Measurements from ENCODE around the gene SECTM1.

The SECTM1 gene

DNA sequence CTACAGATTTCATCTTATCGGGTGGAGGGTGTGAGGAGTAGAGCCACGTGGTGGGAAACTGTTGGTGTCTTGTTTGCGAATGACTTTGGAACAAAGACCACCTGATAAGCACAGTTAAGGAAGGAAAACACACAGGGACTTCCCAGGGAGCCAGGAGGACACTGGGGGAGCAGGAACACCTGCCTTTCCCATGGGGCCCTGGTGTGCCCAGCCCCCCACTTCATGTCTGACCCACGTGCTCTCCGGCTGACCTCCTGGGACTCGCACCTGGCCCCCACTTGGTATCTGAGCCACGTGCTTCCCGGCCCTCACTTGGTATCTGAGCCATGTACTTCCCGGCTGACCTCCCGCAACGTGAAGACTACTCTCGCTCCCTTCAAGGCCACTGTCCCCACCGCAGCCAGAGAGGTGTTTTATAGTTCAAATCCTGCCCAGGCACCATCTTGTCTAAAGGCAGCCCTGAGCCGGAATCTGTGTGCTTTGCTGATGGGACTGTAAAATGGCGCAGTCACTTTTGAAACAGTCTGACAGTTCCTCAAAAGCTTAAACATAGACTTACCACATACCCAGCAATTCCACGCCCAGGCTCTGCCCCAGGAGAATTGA is 54.7 kb downstream of the SECTM1 start:
- POLR2A ChIA-PET = no interaction called here
- TF ChIP-seq, protein P1, sequence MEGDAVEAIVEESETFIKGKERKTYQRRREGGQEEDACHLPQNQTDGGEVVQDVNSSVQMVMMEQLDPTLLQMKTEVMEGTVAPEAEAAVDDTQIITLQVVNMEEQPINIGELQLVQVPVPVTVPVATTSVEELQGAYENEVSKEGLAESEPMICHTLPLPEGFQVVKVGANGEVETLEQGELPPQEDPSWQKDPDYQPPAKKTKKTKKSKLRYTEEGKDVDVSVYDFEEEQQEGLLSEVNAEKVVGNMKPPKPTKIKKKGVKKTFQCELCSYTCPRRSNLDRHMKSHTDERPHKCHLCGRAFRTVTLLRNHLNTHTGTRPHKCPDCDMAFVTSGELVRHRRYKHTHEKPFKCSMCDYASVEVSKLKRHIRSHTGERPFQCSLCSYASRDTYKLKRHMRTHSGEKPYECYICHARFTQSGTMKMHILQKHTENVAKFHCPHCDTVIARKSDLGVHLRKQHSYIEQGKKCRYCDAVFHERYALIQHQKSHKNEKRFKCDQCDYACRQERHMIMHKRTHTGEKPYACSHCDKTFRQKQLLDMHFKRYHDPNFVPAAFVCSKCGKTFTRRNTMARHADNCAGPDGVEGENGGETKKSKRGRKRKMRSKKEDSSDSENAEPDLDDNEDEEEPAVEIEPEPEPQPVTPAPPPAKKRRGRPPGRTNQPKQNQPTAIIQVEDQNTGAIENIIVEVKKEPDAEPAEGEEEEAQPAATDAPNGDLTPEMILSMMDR (IDR thresholded peaks at IDR 0.05; ENCODE audit: control extremely low read depth, extremely low read depth, low read depth, missing control alignments) = no peak
- no peak for DNase-seq (ENCODE audit: extremely low spot score)
- CTCF ChIA-PET = interaction anchor here (1.4 kb wide), 1 partner anchor 9 kb away, joined by 3 read pairs; no protein-coding TSS in a partner anchor

DNA sequence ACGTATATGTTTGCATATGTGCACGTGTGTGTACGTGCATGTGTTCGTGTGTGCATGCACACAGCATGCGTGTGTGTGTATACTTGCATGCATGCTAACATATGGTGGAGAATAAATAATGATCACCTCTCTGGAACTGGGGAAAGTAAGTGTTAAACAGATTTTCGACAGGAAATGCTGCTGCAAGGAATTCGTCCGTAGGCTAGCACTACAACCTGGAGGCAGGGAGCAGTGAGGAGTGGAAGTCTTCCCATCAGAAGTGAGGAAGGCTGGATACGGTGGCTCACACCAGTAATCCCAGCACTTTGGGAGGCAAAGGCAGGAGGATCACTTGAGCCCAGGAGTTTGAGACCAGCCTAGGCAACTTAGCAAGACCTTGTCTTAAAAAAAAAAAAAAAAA is 55.3 kb downstream of the SECTM1 start:
- ChIA-PET CTCF (interaction anchor here (0.9 kb wide), 1 partner anchor 9 kb away, joined by 3 read pairs; no protein-coding TSS in a partner anchor), POLR2A (no interaction called here)
- TF ChIP-seq, protein P1 (IDR thresholded peaks at IDR 0.05; ENCODE audit: control extremely low read depth, extremely low read depth, low read depth, missing control alignments) = no peak

DNA sequence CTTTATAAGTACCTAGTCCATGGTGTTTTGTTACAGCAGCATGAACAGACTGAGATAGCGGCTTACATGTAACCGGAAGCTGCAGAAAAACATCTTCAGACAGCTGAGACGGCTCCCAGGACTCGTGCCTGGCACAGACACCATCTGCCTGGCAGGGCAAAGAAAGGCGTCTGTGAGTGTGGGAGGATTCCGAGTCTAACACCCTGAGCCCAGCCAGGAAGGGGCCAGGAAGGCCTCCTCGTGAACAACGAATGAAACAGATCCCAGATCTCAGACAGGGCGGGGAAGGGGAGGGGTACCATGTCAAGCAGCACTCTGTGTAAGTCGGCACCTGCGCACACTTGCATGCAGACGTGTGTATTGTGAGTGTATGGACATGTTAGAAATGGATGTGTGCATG is 55.7 kb downstream of the SECTM1 start:
- TF ChIP-seq, protein P1 (IDR thresholded peaks at IDR 0.05; ENCODE audit: control extremely low read depth, extremely low read depth, low read depth, missing control alignments) = no peak
- ChIA-PET CTCF (interaction anchor here (0.9 kb wide), 1 partner anchor 10 kb away, joined by 3 read pairs; no protein-coding TSS in a partner anchor), POLR2A (no interaction called here)
- no peak for DNase-seq (ENCODE audit: extremely low spot score)

More for the DNA sequence above, 55.3 kb downstream of the SECTM1 start:
- no peak for DNase-seq (ENCODE audit: extremely low spot score)

DNA sequence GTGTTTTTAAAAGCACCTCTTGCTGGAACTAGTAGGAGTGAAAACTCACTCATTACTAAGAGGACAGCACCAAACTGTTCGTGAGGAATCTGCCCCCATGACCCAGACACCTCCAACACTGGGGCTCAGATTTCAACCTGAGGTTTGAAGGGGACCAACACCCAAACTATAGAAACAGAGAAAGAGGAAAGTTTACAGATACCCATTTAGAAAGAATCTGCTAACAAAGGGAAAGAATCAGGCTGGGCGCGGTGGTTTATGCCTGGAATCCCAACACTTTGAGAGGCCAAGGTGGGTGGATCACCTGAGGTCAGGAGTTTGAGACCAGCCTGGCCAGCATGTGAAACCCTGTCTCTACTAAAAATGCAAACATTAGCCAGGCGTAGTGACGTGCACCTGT is 56.6 kb downstream of the SECTM1 start:
- TF ChIP-seq, protein P1 (IDR thresholded peaks at IDR 0.05; ENCODE audit: control extremely low read depth, extremely low read depth, low read depth, missing control alignments) = no peak
- DNase-seq (ENCODE audit: extremely low spot score) = no peak
- POLR2A ChIA-PET = interaction anchor here (1.0 kb wide), 1 partner anchor 15 kb away, joined by 3 read pairs; no protein-coding TSS in a partner anchor
- CTCF ChIA-PET = interaction anchor here (1.2 kb wide), 1 partner anchor 41 kb away, joined by 4 read pairs; no protein-coding TSS in a partner anchor

DNA sequence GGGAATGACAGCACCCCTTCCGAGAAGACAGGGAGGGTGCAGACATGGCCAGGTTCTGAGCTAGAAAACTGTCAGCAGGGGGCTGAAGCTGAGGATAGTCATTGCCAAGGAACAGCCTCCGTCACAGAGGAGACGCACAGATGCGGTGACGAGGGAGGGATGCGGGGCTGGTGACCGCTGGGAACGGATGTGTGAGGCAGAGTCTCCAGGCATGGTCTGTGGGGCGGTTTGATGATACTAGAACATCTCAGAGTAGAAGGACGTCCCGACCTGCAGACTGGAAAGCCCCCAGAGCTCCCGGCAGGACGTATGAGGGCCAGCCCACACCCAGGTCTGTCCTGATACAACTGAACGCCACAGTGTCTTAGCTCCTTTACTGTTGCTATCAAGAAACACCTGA is 58.2 kb downstream of the SECTM1 start:
- ChIA-PET POLR2A (no interaction called here), CTCF (interaction anchor here (0.7 to 1.3 kb wide), 2 partner anchors 26 to 245 kb away, joined by 3 to 4 read pairs; no protein-coding TSS in a partner anchor)
- DNase-seq (ENCODE audit: extremely low spot score) = no peak
- TF ChIP-seq, protein P1 (IDR thresholded peaks at IDR 0.05; ENCODE audit: control extremely low read depth, extremely low read depth, low read depth, missing control alignments) = no peak

DNA sequence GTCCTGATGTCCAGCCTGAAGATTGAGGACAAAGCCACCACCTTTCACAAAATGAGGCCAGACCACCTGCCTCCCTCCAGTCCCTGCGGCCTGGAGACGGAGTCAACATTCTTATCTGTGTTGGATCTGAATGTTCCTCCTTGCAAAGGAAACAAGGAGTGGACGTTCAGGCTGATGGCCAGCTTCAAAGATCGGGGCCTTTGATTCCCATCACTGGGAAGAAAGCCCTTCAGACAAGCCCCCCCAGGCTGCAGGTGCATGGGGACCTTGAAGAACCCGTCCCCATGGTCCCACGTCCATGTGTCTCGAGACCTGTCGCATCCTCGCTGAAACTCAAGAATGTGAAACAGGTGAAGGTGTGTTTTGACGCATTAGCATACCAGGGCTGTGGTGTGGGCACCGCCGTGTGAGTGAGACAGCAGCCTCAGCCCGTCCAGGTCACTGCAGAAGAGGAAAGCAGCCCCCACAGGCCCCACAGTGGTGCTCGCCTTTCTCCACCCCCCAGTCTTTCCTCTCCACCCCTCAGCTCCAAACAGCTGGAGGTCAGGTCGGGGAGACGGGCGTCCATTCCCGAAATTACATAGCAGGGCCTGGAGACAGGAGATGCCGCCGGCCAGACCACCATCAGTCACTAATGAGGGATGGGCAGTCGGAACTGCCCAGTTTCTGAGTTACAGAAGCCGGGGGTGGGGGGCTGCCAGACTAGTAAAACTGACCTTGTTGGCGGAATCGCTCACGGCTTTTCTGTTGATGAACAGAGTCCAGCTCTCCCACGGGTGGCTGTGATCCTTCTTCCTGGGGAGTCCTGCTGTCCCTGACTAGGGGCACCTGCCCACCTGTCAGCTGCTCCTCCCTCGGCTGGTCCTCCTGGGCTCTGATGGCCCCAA is 59.2 kb downstream of the SECTM1 start:
- DNase-seq (ENCODE audit: extremely low spot score) = no peak
- ChIA-PET POLR2A (interaction anchor here (0.7 kb wide), 1 partner anchor 61 kb away, joined by 3 read pairs; no protein-coding TSS in a partner anchor), CTCF (interaction anchor here (1.0 to 1.5 kb wide), 3 partner anchors 11 to 244 kb away, joined by 4 read pairs; no protein-coding TSS in a partner anchor)
- TF ChIP-seq, protein P1 (IDR thresholded peaks at IDR 0.05; ENCODE audit: control extremely low read depth, extremely low read depth, low read depth, missing control alignments) = no peak
